KOPT-K1 (cell line): ENCODE data around the gene NT5M.
A peak's percentile ranks its signal among the peaks of the same experiment; 100 is the strongest.
"Not testable (repeated sequence)": the region's sequence is repeated elsewhere in the genome, so short reads cannot be mapped to it uniquely, and the experiment has no call there.

Experiments used
- H3K27ac ChIP-seq: fragments of 200-600 bp; sonication (generic); 2 replicates; pipeline ENCODE4 v1.5.1; 2016; ENCODE audit warnings: antibody characterized with exemption, mild to moderate bottlenecking, low read depth, low read length; ENCODE audit not compliant: poor library complexity, severe bottlenecking
- H3K36me3 ChIP-seq: fragments of 200-600 bp; sonication (generic); 2 replicates; pipeline ENCODE4 v1.5.1; 2017; ENCODE audit warnings: antibody characterized with exemption, mild to moderate bottlenecking, low read length, moderate library complexity; ENCODE audit not compliant: insufficient read depth
- H3K9me3 ChIP-seq: fragments of 200-600 bp; sonication (generic); 2 replicates; pipeline ENCODE4 v1.5.1; 2017; ENCODE audit warnings: antibody characterized with exemption, low read length, mild to moderate bottlenecking; ENCODE audit not compliant: insufficient read depth, poor library complexity, severe bottlenecking

The NT5M gene

DNA sequence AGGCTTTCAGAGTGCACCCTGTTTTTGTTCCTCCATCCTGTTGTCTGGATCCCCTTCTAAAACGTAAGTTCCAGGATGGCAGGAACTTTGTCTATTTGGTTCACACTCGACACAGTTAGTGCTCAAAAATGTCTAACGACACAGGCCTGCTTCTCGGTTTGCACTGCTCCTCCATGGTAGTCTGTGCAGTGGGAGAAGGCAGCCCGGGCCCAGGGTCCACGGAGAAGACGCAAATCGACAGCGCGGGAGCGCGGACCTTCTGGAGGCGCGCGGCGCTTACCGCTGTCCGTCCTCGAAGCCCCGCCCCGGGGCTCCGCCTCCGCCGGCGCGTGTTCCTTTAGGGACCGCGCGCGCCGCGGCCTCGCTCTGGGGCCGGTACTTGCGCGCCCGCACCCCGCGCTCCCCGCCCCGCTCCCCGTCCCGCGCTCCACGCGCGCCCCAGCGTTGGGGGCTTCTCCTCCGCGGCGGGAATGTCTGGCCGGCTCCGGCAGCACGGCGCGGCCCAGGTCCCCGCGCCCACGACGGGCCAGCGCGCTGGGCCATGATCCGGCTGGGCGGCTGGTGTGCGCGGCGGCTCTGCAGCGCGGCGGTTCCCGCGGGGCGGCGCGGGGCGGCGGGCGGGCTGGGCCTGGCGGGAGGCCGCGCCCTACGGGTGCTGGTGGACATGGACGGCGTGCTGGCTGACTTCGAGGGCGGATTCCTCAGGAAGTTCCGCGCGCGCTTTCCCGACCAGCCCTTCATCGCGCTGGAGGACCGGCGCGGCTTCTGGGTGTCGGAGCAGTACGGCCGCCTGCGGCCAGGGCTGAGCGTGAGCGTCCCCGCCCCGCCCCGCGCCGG, at the start of gene NT5M:
Gene NT5M, plus strand, starts transcription at position 364 of the 837 bp plus-strand sequence. Its CDS starts 178 bp downstream, at position 542.
- peak within 1 kb of the TSS; percentile 92 for H3K27ac ChIP-seq
- no peaks in the 10 kb centered on the region for H3K9me3 ChIP-seq
- H3K36me3 ChIP-seq: 0 out of 2 replicates have a peak, but pooled peaks cover 4% of the 10 kb centered on the region

- H3K27ac ChIP-seq: no peak overlapping the region
- H3K36me3 ChIP-seq: peaks cover 98% of the 10 kb centered on the region
- H3K9me3 ChIP-seq: no peaks in the 10 kb centered on the region
These were observed 49.8 kb upstream of the NT5M start for GRCh38 chr17:17253406-17253805.

GRCh38 chr17:17254036-17254435, 49.1 kb upstream of the NT5M start:
- Histone ChIP-seq H3K27ac (no peak overlapping the region), H3K36me3 (peaks cover 98% of the 10 kb centered on the region)

DNA sequence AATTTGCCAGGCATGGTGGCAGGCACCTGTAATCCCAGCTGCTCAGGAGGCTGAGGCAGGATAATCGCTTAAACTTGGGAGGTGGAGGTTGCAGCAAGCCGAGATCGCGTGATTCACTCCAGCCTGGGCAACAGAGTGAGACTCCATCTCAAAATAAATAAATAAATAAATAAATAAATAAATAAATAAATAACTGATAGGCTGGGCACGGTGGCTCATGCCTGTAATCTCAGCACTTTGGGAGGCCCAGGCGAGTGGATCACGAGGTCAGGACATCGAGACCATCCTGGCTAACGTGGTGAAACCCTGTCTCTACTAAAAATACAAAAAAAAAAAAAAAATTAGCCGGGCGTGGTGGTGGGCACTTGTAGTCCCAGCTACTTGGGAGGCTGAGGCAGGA, 47.5 kb upstream of the NT5M start:
- H3K9me3 ChIP-seq, H3K27ac ChIP-seq: not testable (repeated sequence)
- H3K36me3 ChIP-seq: peaks cover 98% of the 10 kb centered on the region

More at GRCh38 chr17:17254036-17254435, 49.1 kb upstream of the NT5M start:
- no peaks in the 10 kb centered on the region for H3K9me3 ChIP-seq

GRCh38 chr17:17256316-17256715, 46.9 kb upstream of the NT5M start:
- Histone ChIP-seq H3K36me3 (peaks cover 98% of the 10 kb centered on the region), H3K9me3 (no peaks in the 10 kb centered on the region), H3K27ac (no peak overlapping the region)

- Histone ChIP-seq H3K27ac (no peak overlapping the region), H3K9me3 (no peaks in the 10 kb centered on the region), H3K36me3 (peaks cover 98% of the 10 kb centered on the region)
These were observed 45.2 kb upstream of the NT5M start for GRCh38 chr17:17258011-17258410.

- Histone ChIP-seq H3K27ac (no peak overlapping the region), H3K36me3 (peaks cover 97% of the 10 kb centered on the region), H3K9me3 (no peaks in the 10 kb centered on the region)
These were observed 44.2 kb upstream of the NT5M start for GRCh38 chr17:17258998-17259397.

DNA sequence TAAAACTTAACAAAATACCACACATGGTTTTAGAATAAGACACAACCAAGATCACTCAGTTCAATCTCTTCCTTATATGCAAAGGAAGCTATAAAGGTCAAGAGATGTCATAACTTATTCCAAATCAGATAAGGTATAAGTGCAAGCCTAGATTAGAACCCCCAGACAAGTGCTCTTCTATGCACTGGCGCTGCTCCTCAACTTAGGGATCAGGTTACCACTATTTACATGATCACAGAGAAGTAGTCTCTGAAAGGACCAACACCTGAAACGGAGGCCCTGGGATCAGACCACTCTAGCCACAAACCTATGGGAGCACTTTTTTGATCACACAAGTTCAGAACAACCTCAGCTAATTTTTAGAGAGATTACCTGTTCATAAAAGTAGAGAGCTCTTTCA, 38.7 kb upstream of the NT5M start:
- Histone ChIP-seq H3K27ac (no peak overlapping the region), H3K9me3 (no peaks in the 10 kb centered on the region), H3K36me3 (peaks cover 99% of the 10 kb centered on the region)

DNA sequence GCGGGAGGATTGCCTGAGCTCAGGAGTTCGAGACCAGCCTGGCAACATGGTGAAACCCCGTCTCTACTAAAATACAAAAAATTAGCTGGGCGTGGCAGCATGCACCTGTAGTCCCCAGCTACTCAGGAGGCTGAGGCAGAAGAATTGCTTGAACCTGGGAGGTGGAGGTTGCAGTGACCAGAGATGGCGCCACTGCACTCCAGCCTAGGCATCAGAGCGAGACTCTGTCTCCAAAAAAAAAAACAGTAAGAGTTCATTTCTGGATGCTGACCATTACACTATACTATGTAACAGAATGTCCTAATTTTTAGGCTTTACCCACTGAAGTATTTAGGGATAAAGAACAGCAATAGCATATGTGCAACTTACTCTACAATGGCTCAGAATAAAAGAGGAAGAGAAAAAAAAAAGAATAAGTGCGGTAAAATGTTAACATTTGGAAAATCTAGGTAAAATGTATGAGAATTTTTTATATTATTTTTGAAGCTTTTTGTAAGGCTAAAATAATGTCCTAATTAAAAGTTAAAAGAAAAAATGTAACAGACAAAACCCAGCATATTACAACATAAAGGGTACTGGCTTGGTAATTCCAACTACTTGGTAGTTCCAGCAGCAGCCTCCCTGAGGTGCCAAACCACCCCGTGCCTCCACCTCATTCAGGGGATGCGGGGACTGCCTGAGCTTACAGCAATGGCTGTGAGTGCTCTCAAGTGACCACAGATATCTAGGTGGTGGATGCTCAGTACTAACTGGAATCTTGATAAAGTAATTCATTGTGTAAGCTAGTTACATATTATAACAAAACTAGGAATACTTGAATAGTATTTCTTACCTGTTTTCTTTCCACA, 33.0 kb upstream of the NT5M start:
- H3K36me3 ChIP-seq: peaks cover 98% of the 10 kb centered on the region
- H3K9me3 ChIP-seq: no peaks in the 10 kb centered on the region
- no peak overlapping the region for H3K27ac ChIP-seq

DNA sequence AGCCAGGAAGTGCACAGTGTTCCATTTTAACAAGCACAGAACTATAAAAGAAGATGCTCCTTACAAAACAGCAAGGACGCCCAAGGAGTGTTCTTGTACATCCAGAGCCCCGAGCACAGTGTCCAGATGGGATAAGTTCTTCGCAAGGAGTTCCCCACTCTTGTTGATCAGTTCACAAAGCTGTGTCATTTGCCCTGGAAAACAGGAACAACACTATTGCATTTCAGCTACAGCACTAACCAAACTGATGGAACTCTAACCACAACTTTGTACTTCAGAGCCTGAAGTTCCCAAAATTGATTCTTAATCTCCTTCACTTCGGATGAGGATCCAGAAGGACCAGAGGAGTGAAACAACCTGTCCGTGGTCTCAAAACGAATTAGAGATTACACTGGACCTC, 27.2 kb upstream of the NT5M start:
- H3K27ac ChIP-seq: no peak overlapping the region
- peaks cover 85% of the 10 kb centered on the region for H3K36me3 ChIP-seq

DNA sequence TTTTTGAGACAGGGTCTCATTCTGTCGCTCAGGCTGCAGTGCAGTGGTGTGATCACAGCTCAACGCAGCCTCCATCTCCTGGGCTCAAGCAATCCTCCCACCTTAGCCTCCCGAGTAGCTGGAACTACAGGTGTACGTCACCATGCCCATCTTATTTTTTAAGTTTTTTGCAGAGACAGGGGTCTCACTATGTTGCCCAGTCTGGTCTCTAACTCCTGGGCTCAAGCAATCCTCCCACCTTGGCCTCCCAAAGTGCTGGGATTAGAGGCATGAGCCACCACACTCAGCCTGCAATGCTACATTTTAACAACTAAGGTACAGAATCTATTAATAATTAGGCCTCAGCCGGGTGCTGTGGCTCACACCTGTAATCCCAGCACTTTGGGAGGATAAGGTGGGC, 25.7 kb upstream of the NT5M start:
- not testable (repeated sequence) for H3K27ac ChIP-seq, H3K9me3 ChIP-seq
- peaks cover 73% of the 10 kb centered on the region for H3K36me3 ChIP-seq

More for the DNA sequence above, 27.2 kb upstream of the NT5M start:
- no peaks in the 10 kb centered on the region for H3K9me3 ChIP-seq

- H3K9me3 ChIP-seq: no peaks in the 10 kb centered on the region
- H3K36me3 ChIP-seq: peaks cover 54% of the 10 kb centered on the region
- H3K27ac ChIP-seq: peak overlapping the region; percentile 98
These were observed 23.9 kb upstream of the NT5M start for GRCh38 chr17:17279316-17279715.

GRCh38 chr17:17280613-17281549, 22.3 kb upstream of the NT5M start, which contains the start of gene COPS3:
TSS of gene COPS3 (minus strand) at chr17:17281246. CDS start at chr17:17281186, 60 bp downstream.
- Histone ChIP-seq H3K36me3 (peaks cover 38% of the 10 kb centered on the region), H3K9me3 (no peaks in the 10 kb centered on the region), H3K27ac (peak within 1 kb of the TSS; percentile 98)

- no peaks in the 10 kb centered on the region for H3K36me3 ChIP-seq
- no peak overlapping the region for H3K27ac ChIP-seq
- H3K9me3 ChIP-seq: no peaks in the 10 kb centered on the region
These were observed 17.2 kb upstream of the NT5M start for GRCh38 chr17:17285951-17286350.
